HG03354 (cell line): ENCODE results near the gene ME3.
A peak's percentile ranks its signal among the peaks of the same experiment; 100 is the strongest.
"Not testable (repeated sequence)": the region's sequence is repeated elsewhere in the genome, so short reads cannot be mapped to it uniquely, and the experiment has no call there.

Source experiments
- ATAC-seq: cut with Tn5 transposase; IDR thresholded peaks from one replicate; pipeline ENCODE4 v1.9.1; 2021; ENCODE audit warnings: mild to moderate bottlenecking; ENCODE audit not compliant: unreplicated experiment, poor library complexity, severe bottlenecking

ME3 gene

DNA sequence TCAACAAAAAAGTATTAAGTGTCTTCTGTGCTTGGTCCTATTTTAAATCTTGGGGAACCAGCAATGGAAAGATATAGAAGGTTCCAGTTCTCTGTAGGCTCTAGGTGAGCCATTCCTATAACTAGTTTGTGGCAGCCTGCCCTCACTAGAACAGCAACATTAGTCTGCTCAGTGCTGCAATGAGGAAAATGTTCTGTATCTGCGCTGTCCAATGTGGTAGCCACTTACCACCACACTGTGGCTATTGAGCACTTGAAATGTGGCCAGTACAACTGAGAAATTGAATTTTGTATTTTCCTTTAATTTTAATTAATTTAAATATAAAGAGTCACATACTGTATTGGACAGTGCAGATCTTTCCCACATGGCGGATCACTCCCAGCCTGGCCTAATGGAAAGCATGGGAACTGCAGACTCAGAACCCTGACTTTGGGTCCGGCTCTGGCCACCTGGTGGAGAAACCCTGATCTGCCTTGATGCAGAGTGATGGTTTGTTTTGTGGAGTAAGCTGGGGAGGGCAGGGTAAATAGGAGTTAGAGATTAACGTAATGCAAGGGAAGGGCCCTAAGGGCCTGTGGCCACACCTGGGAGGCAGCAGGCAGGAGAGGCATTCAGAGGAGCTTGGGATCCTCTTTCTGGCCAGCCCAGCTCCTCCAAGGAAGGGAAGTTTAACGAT lies 101.0 kb downstream of the ME3 start:
- ATAC-seq, result peak; percentile 66

DNA sequence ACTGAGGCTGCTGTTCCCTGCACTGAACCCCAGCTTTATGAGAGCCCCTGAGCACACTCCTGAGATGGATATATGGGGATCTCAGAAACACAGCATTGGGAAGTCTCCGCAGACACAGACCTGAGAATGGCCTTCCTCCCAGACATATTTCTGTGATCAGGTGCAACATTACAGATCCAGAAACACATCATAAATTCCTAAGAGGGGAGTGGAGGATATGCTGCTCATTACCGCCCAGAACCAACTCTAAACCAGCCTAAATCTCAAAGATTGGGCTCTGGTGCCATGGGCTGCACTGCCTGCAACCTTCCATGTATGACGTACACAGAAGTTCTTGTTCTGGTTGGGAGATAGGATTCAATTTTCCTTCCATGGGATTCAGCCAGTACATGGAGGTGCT lies 102.0 kb downstream of the ME3 start:
- ATAC-seq, result no peak

DNA sequence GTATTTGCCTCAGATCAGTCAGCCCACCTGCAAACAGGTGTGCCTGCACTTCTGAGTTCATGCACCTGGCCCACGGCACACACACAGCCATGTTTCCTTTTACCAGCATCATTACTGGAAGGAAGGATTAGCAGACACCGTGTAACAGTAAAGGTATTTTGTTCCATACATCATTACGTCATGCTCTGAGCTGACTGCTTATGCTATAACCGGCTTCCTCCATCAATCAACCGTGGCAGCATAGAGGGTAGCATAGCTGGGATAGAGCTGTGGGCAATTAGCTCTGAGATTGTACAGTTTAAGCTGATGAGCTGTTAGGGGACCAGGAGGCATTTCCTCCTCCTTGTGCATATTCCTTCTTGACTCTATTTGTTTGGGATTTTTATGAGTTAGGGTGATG lies 102.4 kb downstream of the ME3 start:
- no peak for ATAC-seq

DNA sequence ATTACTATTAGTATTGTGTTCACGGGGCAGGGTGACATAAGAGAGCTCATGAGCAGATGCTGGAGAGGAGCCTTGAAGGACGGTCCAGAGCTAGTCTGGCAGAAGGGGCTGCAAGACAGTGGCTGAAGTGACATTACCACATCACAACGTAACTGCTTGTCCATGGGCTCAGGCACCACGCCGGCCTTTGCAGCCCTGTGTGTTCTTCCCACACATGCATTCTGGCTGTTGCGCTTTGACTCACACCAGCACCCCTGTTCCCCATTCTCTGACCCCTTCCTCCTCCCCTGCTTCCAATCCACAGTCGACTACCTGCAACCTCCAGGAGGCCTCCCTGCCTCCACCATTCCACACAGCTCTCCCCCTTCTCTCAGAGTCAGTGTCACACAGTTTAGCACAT lies 103.3 kb downstream of the ME3 start:
- no peak for ATAC-seq

DNA sequence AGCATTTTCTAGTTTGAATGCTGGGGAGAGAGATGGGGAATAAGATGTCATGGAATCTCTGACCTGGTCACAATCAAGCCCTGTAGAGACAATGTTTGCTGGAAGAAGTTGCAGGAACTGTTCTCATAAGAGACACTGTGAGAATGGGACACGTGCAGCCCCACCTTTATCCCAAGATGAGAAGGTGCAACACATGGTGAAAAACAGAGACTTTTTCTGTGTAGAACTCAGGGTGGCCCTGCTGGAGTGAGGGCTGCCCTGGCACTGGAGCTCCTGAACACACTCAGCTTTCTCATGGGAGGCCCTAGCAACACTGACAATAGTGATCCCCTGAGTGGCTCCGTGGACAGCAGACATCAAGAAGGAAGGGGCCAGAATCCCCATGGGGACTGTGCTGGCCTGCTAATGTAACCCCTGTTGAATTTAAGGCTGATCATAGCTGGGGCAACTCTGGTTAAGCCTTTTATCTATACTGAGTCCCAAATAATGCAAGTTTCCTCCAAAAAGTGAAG lies 106.6 kb downstream of the ME3 start:
- ATAC-seq, result no peak

DNA sequence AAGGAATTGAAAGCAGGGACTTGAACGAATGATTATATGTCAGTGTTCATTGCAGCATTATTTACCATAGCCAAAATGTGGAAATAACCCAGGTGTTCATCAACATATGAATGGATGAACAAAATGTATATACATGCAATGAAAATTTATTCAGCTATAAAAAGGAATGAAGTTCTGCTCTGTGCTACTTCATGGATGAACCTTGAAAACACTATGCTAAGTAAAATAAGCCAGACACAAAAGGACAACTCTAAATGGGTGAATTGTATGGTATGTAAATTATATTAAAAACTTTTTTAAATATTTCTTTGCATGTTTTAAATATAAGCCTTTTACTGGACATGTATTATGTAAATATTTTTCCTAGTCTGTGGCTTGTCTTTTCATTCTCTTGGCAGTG lies 107.0 kb downstream of the ME3 start:
- ATAC-seq, result no peak

DNA sequence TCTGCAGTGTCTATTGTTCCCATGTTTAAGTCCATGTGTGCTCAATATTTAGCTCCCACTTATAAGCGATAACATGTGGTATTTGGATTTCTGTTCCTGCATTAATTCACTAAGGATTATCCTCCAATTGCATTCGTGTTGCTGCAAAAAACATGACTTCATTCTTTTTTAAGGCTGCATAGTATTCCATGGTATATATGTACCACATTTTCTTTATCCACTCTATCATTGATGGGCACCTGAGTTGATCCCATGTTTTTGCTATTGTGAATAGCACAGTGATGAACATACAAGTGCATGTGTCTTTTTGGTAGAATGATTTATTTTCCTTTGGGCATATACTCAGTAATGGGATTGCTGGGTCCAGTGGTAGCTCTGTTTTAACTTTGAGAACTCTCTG lies 109.6 kb downstream of the ME3 start:
- not testable (repeated sequence) for ATAC-seq

DNA sequence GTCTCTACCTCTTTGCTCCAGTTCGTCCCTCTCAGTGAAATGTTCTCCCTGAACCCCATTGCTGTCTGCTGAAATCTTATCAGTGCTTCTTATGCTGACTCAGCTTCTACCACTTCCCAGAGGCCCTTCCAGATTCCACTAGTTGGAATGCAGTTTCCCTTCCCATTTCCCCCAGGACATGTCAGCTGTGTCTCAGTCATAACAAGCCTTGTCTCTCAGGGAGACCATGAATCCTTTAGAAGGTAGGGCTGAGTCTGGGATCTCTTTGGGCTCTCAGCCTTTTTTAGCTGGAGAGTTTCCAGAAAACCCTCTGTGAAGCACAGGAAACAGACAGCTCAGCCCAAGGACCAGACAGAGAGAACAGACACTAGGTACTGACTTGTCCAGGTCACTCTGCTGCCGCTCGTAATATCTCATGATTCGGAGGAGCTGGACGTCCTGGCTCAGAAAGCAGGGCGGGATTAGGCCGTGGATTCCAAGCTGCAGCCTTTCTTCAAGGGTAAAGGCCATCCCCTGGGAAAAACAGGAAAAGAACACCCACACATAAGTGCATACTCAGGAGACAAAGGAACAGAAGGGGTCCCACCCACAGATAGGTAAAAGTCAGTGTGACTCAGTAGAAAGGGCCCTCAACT lies 113.0 kb downstream of the ME3 start:
- no peak for ATAC-seq

DNA sequence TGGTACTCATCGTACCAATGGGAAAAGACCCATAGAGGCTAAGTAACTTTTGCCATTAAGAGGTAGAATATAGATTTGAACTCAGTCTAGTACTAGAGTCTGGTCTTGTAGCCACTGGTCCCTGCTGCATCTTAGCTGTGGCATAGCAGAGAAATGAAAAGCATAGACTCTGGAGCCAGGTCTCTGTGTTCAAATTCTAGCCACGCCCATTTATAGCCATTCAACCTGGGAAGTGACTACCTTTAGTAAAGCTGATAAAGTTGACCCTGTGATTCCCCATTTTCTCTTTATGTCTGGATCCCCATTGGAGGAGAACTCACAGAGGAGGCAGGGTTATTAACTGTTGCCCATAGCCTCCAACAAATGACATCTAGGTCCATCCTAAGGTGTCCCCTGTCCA lies 113.6 kb downstream of the ME3 start:
- no peak for ATAC-seq

DNA sequence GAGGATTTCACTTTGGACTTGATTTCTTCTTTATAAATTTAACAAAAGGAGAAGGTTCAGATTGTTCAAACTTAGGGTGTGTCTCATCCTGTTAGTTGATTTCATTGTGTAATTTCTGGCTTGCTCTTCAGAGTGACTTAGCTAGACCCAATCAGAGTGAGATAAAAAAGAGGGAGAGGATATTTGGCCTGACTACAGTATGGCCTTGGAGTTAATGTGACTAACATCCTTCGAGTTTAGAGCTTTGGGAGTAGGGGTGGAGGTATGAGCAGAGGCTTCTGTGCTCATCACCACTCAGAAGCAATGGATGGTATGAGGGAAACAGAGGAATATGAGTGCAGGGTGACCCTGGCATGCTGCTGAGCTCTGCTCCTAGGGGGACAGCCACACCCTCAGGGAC lies 114.2 kb downstream of the ME3 start:
- no peak for ATAC-seq

DNA sequence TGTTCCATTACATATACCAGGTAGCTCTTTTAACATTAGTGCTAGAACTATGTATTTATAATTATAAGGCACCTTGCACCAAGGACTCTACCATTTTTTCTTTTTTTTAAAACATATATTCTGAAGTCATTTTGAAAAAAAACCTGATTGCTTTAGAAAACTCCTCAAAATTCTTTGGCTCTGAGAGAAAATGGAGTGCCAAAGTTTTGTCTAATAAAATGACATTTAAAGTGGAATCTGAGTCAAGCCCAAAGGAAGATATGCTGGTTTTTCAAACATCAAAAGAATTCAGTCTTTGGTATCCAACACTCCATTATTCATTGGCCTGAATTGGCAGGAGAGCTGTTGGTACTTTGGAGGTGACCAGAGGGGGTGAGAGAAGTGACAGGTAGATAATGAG lies 116.5 kb downstream of the ME3 start:
- ATAC-seq, result no peak

DNA sequence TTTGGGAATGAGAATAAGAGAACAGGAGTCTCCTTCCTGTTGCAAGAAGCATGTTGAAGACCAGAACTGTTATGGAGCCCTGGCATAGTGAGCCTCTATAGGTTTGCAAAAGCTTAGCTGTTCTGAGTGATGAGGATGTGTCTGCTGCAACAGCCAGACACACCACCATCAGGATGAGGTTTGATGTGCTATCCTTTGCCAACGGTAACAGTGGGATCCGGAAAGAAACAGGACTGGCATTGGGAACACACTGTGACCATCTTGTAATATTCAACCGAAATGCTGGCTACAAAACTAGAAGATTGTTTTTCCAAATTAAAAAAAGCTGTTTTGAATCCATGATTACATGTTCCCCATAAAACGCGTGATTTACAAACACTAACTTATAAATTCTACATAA lies 117.0 kb downstream of the ME3 start:
- no peak for ATAC-seq

DNA sequence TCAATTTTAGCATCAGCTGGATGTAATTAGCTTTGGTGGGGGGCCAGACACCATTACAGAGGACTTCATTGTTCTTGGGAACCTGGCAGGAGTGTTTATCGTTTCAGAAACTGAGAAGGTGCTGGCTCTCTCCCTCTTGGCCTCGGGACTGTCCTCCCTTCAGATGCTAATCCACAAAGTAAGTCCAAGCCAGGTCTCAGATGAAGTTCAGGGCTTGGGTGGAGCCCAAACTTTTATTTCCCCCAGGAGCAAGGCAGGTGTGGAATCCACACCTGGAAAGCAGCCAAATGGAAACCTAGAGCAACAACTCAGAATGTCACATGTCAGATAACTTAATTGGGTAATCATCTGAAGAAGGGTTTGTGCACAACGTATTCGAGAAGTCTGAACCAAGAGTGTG lies 119.2 kb downstream of the ME3 start:
- no peak for ATAC-seq

DNA sequence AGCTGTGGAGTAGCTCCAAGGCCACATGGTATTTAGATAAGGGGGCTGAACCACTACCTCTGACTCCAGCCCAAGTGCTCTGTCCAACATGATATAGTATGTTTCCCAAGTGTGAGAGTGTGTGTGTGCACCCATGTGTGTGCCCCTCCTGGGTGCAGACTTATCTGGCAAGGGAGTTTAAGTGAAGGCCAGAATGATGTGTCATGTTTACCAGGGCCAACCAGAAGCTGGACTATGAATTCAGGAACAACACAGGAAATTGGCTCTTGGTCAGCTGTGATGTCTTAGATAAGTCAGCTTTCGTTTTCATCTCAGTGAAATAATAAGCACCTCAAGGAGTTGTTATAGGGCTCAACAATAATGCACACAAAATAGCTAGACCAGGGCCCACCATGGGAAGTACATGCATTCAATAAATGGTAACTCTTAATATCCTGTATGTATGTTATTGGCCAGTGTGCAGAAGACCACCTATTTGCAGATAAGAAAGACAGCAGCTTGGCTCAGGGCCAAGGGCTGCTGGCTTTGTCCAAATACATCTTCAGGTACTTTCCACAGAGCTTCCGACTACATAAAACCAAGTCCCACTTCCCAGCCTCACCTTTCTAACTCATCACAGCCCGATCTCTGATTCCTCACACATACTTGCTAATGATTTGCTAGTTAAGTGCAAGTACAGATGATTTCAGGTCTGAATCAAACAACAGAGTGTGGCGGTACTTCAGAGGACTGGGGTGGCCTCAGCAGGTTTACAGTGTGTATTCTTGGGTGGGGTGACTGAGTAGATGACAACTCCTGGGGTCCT lies 120.9 kb downstream of the ME3 start:
- peak; percentile 74 for ATAC-seq

DNA sequence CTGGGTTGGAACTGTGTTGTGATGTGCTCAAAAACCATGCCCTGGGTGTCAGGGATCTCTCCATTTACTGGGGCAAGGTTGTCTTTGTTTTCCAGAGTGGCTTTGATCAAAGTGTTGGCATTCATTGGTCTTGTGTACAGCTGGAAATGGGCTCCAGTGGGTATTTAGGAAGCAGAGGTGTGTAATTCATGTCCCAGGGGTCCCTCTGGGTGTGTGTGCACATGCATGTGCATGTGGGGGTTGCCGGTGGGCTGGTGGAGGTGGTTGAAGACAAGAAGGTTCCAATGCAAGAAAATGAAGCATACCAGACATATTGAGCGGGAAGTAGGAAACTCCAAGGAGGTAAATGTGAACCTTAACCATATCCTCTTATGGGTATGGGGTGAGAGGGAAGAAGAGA lies 121.7 kb downstream of the ME3 start:
- ATAC-seq, result no peak

DNA sequence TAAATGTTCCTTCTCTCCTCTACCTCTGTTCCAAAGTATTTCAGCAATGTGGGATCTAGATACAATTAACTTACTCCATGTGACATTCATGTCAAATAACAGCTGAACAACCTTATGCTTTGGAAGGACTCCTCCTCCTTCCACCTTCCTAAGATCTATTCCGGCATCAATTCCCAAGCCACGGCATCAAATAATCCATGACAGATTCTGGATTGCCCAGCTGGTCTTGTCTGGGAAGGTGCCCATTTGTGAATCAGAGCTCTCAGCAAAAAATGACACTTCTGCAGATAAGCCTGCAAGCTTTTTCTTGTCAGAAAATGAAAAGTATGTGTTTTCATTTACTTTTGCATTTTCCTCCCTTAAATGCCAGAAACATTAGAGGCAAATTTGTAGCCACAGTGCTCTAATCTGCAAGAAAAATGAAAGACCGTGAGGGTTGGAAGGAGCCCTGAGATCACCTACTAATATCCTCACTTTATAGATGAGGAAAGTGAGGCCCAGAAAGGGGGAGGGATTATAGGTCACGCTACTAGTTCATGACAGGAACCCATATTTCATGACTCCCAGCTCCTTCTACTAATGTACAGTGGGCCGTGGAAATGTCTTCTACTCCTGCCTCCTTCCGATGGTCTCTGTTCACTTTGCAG lies 124.0 kb downstream of the ME3 start:
- no peak for ATAC-seq

DNA sequence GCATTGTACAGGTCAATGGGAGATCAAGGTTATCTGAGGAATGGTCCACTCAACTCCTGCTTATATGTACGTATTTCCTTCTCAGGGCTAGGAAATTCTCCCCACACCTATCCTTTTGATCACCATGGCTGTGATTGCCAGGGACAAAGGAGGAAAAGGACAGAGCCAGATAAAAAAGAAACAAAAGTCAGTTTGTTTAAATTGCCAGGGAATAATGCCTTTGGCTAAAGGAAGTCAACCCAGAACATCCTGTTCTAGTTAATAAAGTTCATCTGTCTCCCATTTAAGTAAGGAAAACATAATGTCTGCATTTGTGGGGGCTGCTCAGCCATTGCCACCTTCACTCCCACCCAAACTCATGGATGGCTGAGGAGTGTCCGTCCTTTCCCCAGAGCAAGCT lies 124.7 kb downstream of the ME3 start:
- no peak for ATAC-seq

DNA sequence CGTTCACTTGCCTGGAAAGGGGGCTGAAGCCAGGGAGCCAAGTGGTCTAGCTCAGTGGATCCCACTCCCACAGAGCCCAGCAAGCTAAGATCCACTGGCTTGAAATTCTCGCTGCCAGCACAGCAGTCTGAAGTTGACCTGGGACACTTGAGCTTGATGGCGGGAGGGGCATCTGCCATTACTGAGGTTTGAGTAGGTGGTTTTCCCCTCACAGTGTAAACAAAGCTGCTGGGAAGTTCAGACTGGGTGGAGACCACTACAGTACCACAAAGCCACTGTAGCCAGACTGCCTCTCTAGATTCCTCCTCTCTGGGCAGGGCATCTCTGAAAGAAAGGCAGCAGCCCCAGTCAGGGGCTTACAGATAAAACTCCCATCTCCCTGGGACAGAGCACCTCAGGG lies 131.1 kb downstream of the ME3 start:
- not testable (repeated sequence) for ATAC-seq

DNA sequence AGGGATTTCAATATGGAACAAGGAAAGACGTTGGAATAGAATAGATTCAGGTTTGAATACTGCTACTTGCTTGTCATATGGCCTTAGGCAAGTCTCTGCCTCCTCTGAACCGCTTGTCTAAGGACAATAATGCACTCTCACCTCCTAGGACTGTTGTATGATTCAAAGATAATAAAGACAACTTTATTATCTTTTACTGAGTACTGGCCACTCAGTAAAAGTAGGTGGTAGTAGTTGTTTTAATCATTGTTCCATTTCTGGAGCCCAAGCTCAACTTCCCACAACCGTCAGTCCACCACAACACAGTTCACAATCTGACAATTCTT lies 134.2 kb downstream of the ME3 start:
- ATAC-seq, result no peak

DNA sequence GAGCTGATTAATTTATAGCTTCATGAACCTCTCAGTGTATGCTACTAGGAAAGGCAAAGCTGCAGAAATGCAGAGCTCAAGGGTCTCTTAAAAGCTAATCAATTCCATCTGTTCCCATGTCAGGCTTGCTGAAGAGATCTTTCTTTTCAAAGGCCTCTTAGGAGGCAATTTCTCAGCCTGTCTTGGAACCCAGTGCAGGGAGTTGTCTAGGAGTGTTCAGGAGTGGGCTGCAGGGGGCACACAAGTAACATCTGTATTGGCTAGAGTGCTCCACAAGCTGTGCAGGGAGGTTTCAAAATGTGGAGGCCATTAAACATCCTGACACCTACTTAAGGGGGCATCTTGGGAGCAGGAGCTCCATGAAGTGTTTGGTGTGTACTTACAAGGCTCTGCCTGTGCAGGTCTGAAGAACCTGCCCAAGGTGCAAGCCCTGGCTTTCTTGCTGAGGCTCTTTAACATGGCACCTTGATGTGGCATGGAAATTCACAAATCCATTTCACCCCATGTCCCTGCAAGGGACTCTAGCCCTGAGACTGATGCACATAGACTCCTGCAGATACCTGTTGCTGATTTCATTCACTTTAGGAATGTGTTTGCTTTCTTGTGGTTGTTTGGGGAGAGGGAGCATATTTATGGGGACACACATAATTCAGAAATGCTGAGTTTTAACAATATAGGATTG lies 134.7 kb downstream of the ME3 start:
- ATAC-seq, result no peak
